ENCODE measurements around the gene TYSND1. TPM values are rescaled to one million over a fixed set of nuclear protein-coding genes. Genes with fewer than 3 reads are reported as not detected.

Gene TYSND1
- total and polyA plus RNA-seq, 2 of the 13 experiments (the other 11 are each of a cell fraction or from before 2014, with no cell fraction given): 3.3 to 8.9 TPM

GRCh38 chr10:70109064-70109729 is 37.3 kb downstream of the TYSND1 start (continued):
- no peak for TF ChIP-seq SNAI1 (CRISPR knock-in tag; IDR thresholded peaks at IDR 0.05; ENCODE audit: borderline replicate concordance)
- TF ChIP-seq, protein P1, sequence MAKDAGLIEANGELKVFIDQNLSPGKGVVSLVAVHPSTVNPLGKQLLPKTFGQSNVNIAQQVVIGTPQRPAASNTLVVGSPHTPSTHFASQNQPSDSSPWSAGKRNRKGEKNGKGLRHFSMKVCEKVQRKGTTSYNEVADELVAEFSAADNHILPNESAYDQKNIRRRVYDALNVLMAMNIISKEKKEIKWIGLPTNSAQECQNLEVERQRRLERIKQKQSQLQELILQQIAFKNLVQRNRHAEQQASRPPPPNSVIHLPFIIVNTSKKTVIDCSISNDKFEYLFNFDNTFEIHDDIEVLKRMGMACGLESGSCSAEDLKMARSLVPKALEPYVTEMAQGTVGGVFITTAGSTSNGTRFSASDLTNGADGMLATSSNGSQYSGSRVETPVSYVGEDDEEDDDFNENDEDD (CRISPR knock-in tag; IDR thresholded peaks at IDR 0.05; ENCODE audit: borderline replicate concordance): no peak; the same call in 1 of the 2 replicates
- TF ChIP-seq WIZ (CRISPR knock-in tag; IDR thresholded peaks at IDR 0.05): no peak
- TF ChIP-seq RBFOX2 (IDR thresholded peaks at IDR 0.05; ENCODE audit: low read depth, low read length): no peak
- TF ChIP-seq KLF16 (CRISPR knock-in tag; IDR thresholded peaks at IDR 0.05): peak in 1 of 2 experiments; percentile 73; a peak in 2 of 4 replicates
- TF ChIP-seq NFIB (CRISPR knock-in tag; IDR thresholded peaks at IDR 0.05; ENCODE audit: borderline replicate concordance): no peak
- TF ChIP-seq ONECUT2 (CRISPR knock-in tag; IDR thresholded peaks at IDR 0.05): no peak
- no peak for TF ChIP-seq ZNF496 (CRISPR knock-in tag; IDR thresholded peaks at IDR 0.05; ENCODE audit: insufficient replicate concordance)
- TF ChIP-seq MIXL1 (CRISPR knock-in tag; IDR thresholded peaks at IDR 0.05): peak; percentile 36; the same call in 1 of the 2 replicates
- TF ChIP-seq, protein P2, sequence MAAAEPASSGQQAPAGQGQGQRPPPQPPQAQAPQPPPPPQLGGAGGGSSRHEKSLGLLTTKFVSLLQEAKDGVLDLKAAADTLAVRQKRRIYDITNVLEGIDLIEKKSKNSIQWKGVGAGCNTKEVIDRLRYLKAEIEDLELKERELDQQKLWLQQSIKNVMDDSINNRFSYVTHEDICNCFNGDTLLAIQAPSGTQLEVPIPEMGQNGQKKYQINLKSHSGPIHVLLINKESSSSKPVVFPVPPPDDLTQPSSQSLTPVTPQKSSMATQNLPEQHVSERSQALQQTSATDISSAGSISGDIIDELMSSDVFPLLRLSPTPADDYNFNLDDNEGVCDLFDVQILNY (CRISPR knock-in tag; conservative IDR thresholded peaks at IDR 0.05): no peak
- TF ChIP-seq ZBTB14 (CRISPR knock-in tag; IDR thresholded peaks at IDR 0.05): no peak
- TF ChIP-seq, protein P3, sequence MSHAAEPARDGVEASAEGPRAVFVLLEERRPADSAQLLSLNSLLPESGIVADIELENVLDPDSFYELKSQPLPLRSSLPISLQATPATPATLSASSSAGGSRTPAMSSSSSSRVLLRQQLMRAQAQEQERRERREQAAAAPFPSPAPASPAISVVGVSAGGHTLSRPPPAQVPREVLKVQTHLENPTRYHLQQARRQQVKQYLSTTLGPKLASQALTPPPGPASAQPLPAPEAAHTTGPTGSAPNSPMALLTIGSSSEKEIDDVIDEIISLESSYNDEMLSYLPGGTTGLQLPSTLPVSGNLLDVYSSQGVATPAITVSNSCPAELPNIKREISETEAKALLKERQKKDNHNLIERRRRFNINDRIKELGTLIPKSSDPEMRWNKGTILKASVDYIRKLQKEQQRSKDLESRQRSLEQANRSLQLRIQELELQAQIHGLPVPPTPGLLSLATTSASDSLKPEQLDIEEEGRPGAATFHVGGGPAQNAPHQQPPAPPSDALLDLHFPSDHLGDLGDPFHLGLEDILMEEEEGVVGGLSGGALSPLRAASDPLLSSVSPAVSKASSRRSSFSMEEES (CRISPR knock-in tag; IDR thresholded peaks at IDR 0.05): peak; percentile 74
- no peak for TF ChIP-seq ZMAT5 (CRISPR knock-in tag; IDR thresholded peaks at IDR 0.05; ENCODE audit: borderline replicate concordance, low read depth)
- TF ChIP-seq NFKBIZ (CRISPR knock-in tag; IDR thresholded peaks at IDR 0.05): 0 out of 2 replicates have a peak, but pooled peaks have one; percentile 45
- TF ChIP-seq ZNF274 (CRISPR knock-in tag; IDR thresholded peaks at IDR 0.05): 0 out of 2 replicates have a peak, but pooled peaks have one; percentile 49
- peak; percentile 58; the same call in 1 of the 2 replicates for TF ChIP-seq FOXK1 (CRISPR knock-in tag; IDR thresholded peaks at IDR 0.05; ENCODE audit: borderline replicate concordance, low read depth)
- peak; percentile 59; the same call in 1 of the 2 replicates for TF ChIP-seq NCOR1 (IDR thresholded peaks at IDR 0.05; ENCODE audit: borderline replicate concordance, low read length)
- 0 out of 2 replicates have a peak, but pooled peaks have one; percentile 28 for TF ChIP-seq FOXP4 (CRISPR knock-in tag; IDR thresholded peaks at IDR 0.05)
- TF ChIP-seq SATB2 (CRISPR knock-in tag; IDR thresholded peaks at IDR 0.05): peak; percentile 65; the same call in 1 of the 2 replicates
- TF ChIP-seq RFXANK (CRISPR knock-in tag; IDR thresholded peaks at IDR 0.05): no peak
- no peak for TF ChIP-seq SP140L (CRISPR knock-in tag; IDR thresholded peaks at IDR 0.05; ENCODE audit: borderline replicate concordance)
- TF ChIP-seq TSC22D2 (CRISPR knock-in tag; IDR thresholded peaks at IDR 0.05; ENCODE audit: borderline replicate concordance): no peak

Data from HepG2 (cell line).